OCI-LY1 (cell line): ENCODE data around the gene PAFAH2.

Source experiments
- H2AFZ ChIP-seq: fragments of 200-600 bp; sonication (generic), shearing (Covaris generic); 2 replicates; pipeline ENCODE4 v1.6.0; 2014; ENCODE audit warnings: antibody characterized with exemption, mild to moderate bottlenecking, low read length
- H3F3A ChIP-seq: fragments of 200-600 bp; sonication (generic), shearing (Covaris generic); 2 replicates; pipeline ENCODE4 v1.6.0; 2014; ENCODE audit warnings: mild to moderate bottlenecking, antibody characterized with exemption, low read length, moderate library complexity; ENCODE audit not compliant: insufficient read depth
- H3K27ac ChIP-seq: fragments of 200-600 bp; sonication (generic); 2 replicates; pipeline ENCODE4 v1.5.1; 2014; ENCODE audit warnings: low read length, mixed run types, mild to moderate bottlenecking, low read depth; ENCODE audit not compliant: poor library complexity, severe bottlenecking
- H3K27me3 ChIP-seq: fragments of 200-600 bp; sonication (generic); 2 replicates; pipeline ENCODE4 v1.6.0; 2014; ENCODE audit warnings: antibody characterized with exemption, mild to moderate bottlenecking, low read length, moderate library complexity; ENCODE audit not compliant: insufficient read depth
- H3K36me3 ChIP-seq: fragments of 200-600 bp; sonication (generic); 2 replicates; pipeline ENCODE4 v1.6.1; 2014; ENCODE audit warnings: mild to moderate bottlenecking, antibody characterized with exemption, low read length, moderate library complexity, mixed read lengths; ENCODE audit not compliant: insufficient read depth
- H3K4me1 ChIP-seq: fragments of 200-600 bp; sonication (generic); 2 replicates; pipeline ENCODE4 v1.5.1; 2014; ENCODE audit warnings: mild to moderate bottlenecking, low read length, moderate library complexity; ENCODE audit not compliant: insufficient read depth, severe bottlenecking
- H3K4me2 ChIP-seq: fragments of 200-600 bp; sonication (generic), shearing (Covaris generic); 2 replicates; pipeline ENCODE4 v1.6.1; 2014; ENCODE audit warnings: low read length
- H3K4me3 ChIP-seq: fragments of 200-600 bp; sonication (generic); 2 replicates; pipeline ENCODE4 v1.5.1; 2014; ENCODE audit warnings: low read length, low read depth, mild to moderate bottlenecking, mixed read lengths; ENCODE audit not compliant: poor library complexity, severe bottlenecking
- H3K79me2 ChIP-seq: fragments of 200-600 bp; shearing (Covaris generic); 2 replicates; pipeline ENCODE4 v1.6.1; 2016; ENCODE audit warnings: mixed run types, low read length, mixed read lengths; ENCODE audit not compliant: insufficient read depth
- H3K9ac ChIP-seq: fragments of 200-600 bp; sonication (generic), shearing (Covaris generic); 2 replicates; pipeline ENCODE4 v1.6.1; 2014; ENCODE audit warnings: mild to moderate bottlenecking, low read length, mixed read lengths
- H3K9me2 ChIP-seq: fragments of 200-600 bp; sonication (generic), shearing (Covaris generic); 2 replicates; pipeline ENCODE4 v1.6.1; 2014; ENCODE audit warnings: low read depth, mild to moderate bottlenecking, low read length, mixed read lengths
- H3K9me3 ChIP-seq: fragments of 200-600 bp; shearing (Covaris generic); 2 replicates; pipeline ENCODE4 v1.6.1; 2014; ENCODE audit warnings: low read length, mixed read lengths
- H4K20me1 ChIP-seq: fragments of 200-600 bp; sonication (generic), shearing (Covaris generic); 2 replicates; pipeline ENCODE4 v1.6.0; 2016; ENCODE audit warnings: mild to moderate bottlenecking, low read length; ENCODE audit not compliant: insufficient read depth
- EZH2 ChIP-seq: fragments of 200-600 bp; sonication (generic), shearing (Covaris generic); IDR thresholded peaks from 2 replicates; pipeline ENCODE4 v1.8.0; 2017; ENCODE audit warnings: borderline replicate concordance, mixed run types, mild to moderate bottlenecking, antibody characterized with exemption, low read length, moderate library complexity, mixed read lengths
- TF ChIP-seq, protein P1 (sequence below): fragments of 200-600 bp; sonication (generic), shearing (Covaris generic); IDR thresholded peaks from 2 replicates; pipeline ENCODE4 v1.5.1; 2017; ENCODE audit warnings: mild to moderate bottlenecking, antibody characterized with exemption, low read length, moderate library complexity, mixed read lengths

PAFAH2 gene

DNA sequence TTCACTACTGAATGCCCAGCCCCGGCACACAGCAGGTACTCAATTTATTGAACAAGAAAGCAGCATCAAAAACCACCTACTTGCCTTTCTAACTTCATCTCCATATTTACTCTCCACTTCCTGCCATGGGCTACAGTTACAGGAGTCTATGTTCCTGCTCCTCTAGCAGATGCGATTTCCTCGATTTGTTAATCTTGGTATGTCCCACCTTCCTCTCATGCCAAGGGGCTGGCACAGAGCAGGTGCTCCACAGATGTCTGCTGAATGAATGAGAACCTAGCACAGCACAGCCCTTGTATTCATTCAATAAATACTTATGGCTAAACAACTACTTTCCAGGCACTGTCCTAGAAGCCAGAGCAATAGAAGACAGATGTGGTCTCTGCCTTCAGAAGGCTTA, 12.2 kb downstream of the PAFAH2 start:
- no peak for TF ChIP-seq EZH2
- TF ChIP-seq, protein P1, sequence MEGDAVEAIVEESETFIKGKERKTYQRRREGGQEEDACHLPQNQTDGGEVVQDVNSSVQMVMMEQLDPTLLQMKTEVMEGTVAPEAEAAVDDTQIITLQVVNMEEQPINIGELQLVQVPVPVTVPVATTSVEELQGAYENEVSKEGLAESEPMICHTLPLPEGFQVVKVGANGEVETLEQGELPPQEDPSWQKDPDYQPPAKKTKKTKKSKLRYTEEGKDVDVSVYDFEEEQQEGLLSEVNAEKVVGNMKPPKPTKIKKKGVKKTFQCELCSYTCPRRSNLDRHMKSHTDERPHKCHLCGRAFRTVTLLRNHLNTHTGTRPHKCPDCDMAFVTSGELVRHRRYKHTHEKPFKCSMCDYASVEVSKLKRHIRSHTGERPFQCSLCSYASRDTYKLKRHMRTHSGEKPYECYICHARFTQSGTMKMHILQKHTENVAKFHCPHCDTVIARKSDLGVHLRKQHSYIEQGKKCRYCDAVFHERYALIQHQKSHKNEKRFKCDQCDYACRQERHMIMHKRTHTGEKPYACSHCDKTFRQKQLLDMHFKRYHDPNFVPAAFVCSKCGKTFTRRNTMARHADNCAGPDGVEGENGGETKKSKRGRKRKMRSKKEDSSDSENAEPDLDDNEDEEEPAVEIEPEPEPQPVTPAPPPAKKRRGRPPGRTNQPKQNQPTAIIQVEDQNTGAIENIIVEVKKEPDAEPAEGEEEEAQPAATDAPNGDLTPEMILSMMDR = no peak
- Histone ChIP-seq H3K9ac (no peak overlapping the region), H3K9me3 (no peaks in the 10 kb centered on the region), H3K4me2 (no peak overlapping the region), H3K36me3 (peaks cover 46% of the 10 kb centered on the region), H4K20me1 (no peaks in the 10 kb centered on the region), H3K27ac (no peak overlapping the region), H3K4me1 (no peaks in the 10 kb centered on the region), H3K27me3 (no peaks in the 10 kb centered on the region), H3K79me2 (no peaks in the 10 kb centered on the region), H2AFZ (no peak overlapping the region), H3K9me2 (no peaks in the 10 kb centered on the region), H3F3A (no peaks in the 10 kb centered on the region), H3K4me3 (no peak overlapping the region)

- Histone ChIP-seq H3K9me3 (no peaks in the 10 kb centered on the region), H3K9ac (no peak overlapping the region), H3K36me3 (peaks cover 46% of the 10 kb centered on the region), H2AFZ (no peak overlapping the region), H3K27ac (no peak overlapping the region), H3K4me3 (no peak overlapping the region), H3K27me3 (no peaks in the 10 kb centered on the region), H4K20me1 (no peaks in the 10 kb centered on the region), H3K4me2 (no peak overlapping the region), H3F3A (no peaks in the 10 kb centered on the region), H3K79me2 (no peaks in the 10 kb centered on the region), H3K9me2 (no peaks in the 10 kb centered on the region), H3K4me1 (no peaks in the 10 kb centered on the region)
- no peak for TF ChIP-seq EZH2
- TF ChIP-seq, protein P1 = no peak
Measured at GRCh38 chr1:25985171-25985570, 12.7 kb downstream of the PAFAH2 start.

- H3K9ac ChIP-seq = no peak overlapping the region
- no peaks in the 10 kb centered on the region for H3K9me2 ChIP-seq
- no peaks in the 10 kb centered on the region for H3K27me3 ChIP-seq
- H3F3A ChIP-seq = no peaks in the 10 kb centered on the region
- no peak for TF ChIP-seq EZH2
- TF ChIP-seq, protein P1 = no peak
- peaks cover 64% of the 10 kb centered on the region for H3K36me3 ChIP-seq
- H2AFZ ChIP-seq = no peak overlapping the region
- no peaks in the 10 kb centered on the region for H3K79me2 ChIP-seq
- no peak overlapping the region for H3K4me3 ChIP-seq
- H3K4me2 ChIP-seq = no peak overlapping the region
- no peaks in the 10 kb centered on the region for H4K20me1 ChIP-seq
- peaks cover 8% of the 10 kb centered on the region for H3K4me1 ChIP-seq
- H3K27ac ChIP-seq = no peak overlapping the region
- H3K9me3 ChIP-seq = no peaks in the 10 kb centered on the region
Measured at GRCh38 chr1:25979210-25979609, 18.7 kb downstream of the PAFAH2 start.
